CD14-positive monocyte (primary cell): ENCODE results near the gene SYMPK. TPM values are rescaled to one million over a fixed set of nuclear protein-coding genes. Genes with fewer than 3 reads are reported as not detected.

Experiments used
- DNase-seq, 3 donors: peaks; one replicate each; pipeline ENCODE4 v3.0.0-alpha.2; 2011 to 2022
- H2AFZ ChIP-seq: 2 replicates; pipeline ENCODE4 v1.6.0; 2012; ENCODE audit warnings: mild to moderate bottlenecking, low read depth, low read length, inconsistent platforms; ENCODE audit not compliant: insufficient read depth, poor library complexity, severe bottlenecking
- H3K27ac ChIP-seq, 2 donors: 1 replicate in 1 of 2; 2 replicates in 1 of 2; pipeline ENCODE4 v1.5.1; 2012 to 2013; ENCODE audit warnings: low read length in 2 of 2, control low read depth in 1 of 2, inconsistent platforms in 1 of 2, low read depth in 1 of 2, mild to moderate bottlenecking in 1 of 2
- H3K27me3 ChIP-seq, 2 donors: one replicate each; pipeline versions ENCODE4 v1.6.0 to v1.6.1; 2011 to 2013; ENCODE audit warnings: low read length in 2 of 2; ENCODE audit not compliant: control insufficient read depth in 2 of 2, insufficient read depth in 2 of 2
- H3K36me3 ChIP-seq, 2 donors: replicated peaks in 1 of 2; 1 replicate in 1 of 2; 2 replicates in 1 of 2; pipeline versions ENCODE4 v1.5.1 to v1.6.1; 2012 to 2013; ENCODE audit warnings: low read length in 2 of 2, control low read depth in 1 of 2, inconsistent platforms in 1 of 2, mild to moderate bottlenecking in 1 of 2; ENCODE audit not compliant: insufficient read depth in 2 of 2, control insufficient read depth in 1 of 2
- H3K4me1 ChIP-seq, 2 donors: 1 replicate in 1 of 2; 2 replicates in 1 of 2; pipeline versions ENCODE4 v1.5.1 to v1.6.1; 2012 to 2013; ENCODE audit warnings: low read length in 2 of 2, control low read depth in 1 of 2, inconsistent platforms in 1 of 2, mild to moderate bottlenecking in 1 of 2, moderate library complexity in 1 of 2; ENCODE audit not compliant: insufficient read depth in 2 of 2, control insufficient read depth in 1 of 2
- H3K4me2 ChIP-seq: replicated peaks from 2 replicates; pipeline ENCODE3; 2012; ENCODE audit warnings: low read length, moderate library complexity, mild to moderate bottlenecking; ENCODE audit not compliant: poor library complexity, severe bottlenecking; ENCODE audit errors: extremely low read depth
- H3K4me3 ChIP-seq, 3 experiments: fragments of 200-600 bp in 1 of 3; sonication (generic) in 1 of 3; replicated peaks in 1 of 3; 1 replicate in 2 of 3; 2 replicates in 1 of 3; pipeline ENCODE4 v1.5.1; 2011 to 2013; ENCODE audit warnings: low read length in 3 of 3, mild to moderate bottlenecking in 3 of 3, control low read depth in 2 of 3, low read depth in 2 of 3, inconsistent platforms in 1 of 3, moderate library complexity in 1 of 3
- H3K79me2 ChIP-seq: 2 replicates; pipeline ENCODE4 v1.6.0; 2012; ENCODE audit warnings: mild to moderate bottlenecking, control low read depth, inconsistent platforms, low read length, moderate library complexity; ENCODE audit not compliant: insufficient read depth
- H3K9ac ChIP-seq: 2 replicates; pipeline ENCODE4 v1.6.0; 2017; ENCODE audit warnings: low read length, mild to moderate bottlenecking; ENCODE audit not compliant: insufficient read depth, poor library complexity, severe bottlenecking
- H3K9me3 ChIP-seq, 2 donors: replicated peaks in 1 of 2; 1 replicate in 1 of 2; 2 replicates in 1 of 2; pipeline versions ENCODE4 v1.5.1 to v1.6.1; 2012 to 2013; ENCODE audit warnings: low read length in 2 of 2, control low read depth in 1 of 2; ENCODE audit not compliant: control insufficient read depth in 1 of 2, insufficient read depth in 1 of 2
- H4K20me1 ChIP-seq: 2 replicates; pipeline ENCODE4 v1.6.0; 2012; ENCODE audit warnings: mild to moderate bottlenecking, low read length, control low read depth, moderate library complexity; ENCODE audit not compliant: insufficient read depth
- H3K27ac Mint-ChIP-seq, 7 donors: one replicate each; pipeline ENCODE4 v1.8.0; 2020; ENCODE audit warnings: mild to moderate bottlenecking in 7 of 7, mixed read lengths in 7 of 7, moderate library complexity in 6 of 7, inconsistent platforms in 2 of 7
- H3K27me3 Mint-ChIP-seq, 3 donors: one replicate each; pipeline ENCODE4 v1.8.0; 2021 to 2022; ENCODE audit warnings: low read depth in 3 of 3, mild to moderate bottlenecking in 3 of 3, mixed read lengths in 3 of 3, moderate library complexity in 3 of 3, inconsistent platforms in 1 of 3
- H3K36me3 Mint-ChIP-seq, 2 donors: one replicate each; pipeline ENCODE4 v1.8.0; 2020; ENCODE audit warnings: mixed read lengths in 2 of 2, inconsistent platforms in 1 of 2, mild to moderate bottlenecking in 1 of 2
- H3K4me1 Mint-ChIP-seq: one replicate; pipeline ENCODE4 v1.8.0; 2020; ENCODE audit warnings: mild to moderate bottlenecking, mixed read lengths
- H3K4me3 Mint-ChIP-seq, 2 donors: one replicate each; pipeline ENCODE4 v1.8.0; 2020; ENCODE audit warnings: mild to moderate bottlenecking in 2 of 2, mixed read lengths in 2 of 2, moderate library complexity in 1 of 2
- H3K9me3 Mint-ChIP-seq, 7 donors: one replicate each; pipeline ENCODE4 v1.8.0; 2020 to 2022; ENCODE audit warnings: mixed read lengths in 7 of 7, mild to moderate bottlenecking in 6 of 7, moderate library complexity in 6 of 7, inconsistent platforms in 2 of 7
- WGBS: methylation state at CpG from one replicate; pipeline ENCODE4 v1.1.5; 2013; ENCODE audit warnings: missing lambda C conversion rate; ENCODE audit not compliant: insufficient coverage; 5-methylcytosine and 5-hydroxymethylcytosine counted together
- intact Hi-C, 2 donors: fragments of 100-400 bp; cut with micrococcal nuclease; formaldehyde crosslinking; loops; one replicate each; pipeline versions ENCODE4 v1.15.0 to v1.15.1; 2023
- polyA plus RNA-seq, 3 donors: library from polyadenylated mRNA; depleted of rRNA in 1 of 3; unstranded in 2 of 3; stranded (reverse) in 1 of 3; fragments of 300-500 nt in 2 of 3; fragments of >200 nt in 1 of 3; fragmentation: Illumina TruSeq in 2 of 3; gene quantifications; 1 replicate in 2 of 3; 2 replicates in 1 of 3; pipeline ENCODE4 v1.2.3, GENCODE V29; 2012 to 2021
- TF ChIP-seq, protein P1 (sequence below): fragments of 200-600 bp; IDR thresholded peaks from one replicate; pipeline ENCODE4 v1.8.0; 2022; ENCODE audit warnings: antibody characterized with exemption, mild to moderate bottlenecking

The SYMPK gene
- polyA plus RNA-seq, 3 donors = 5.6 to 96.1 (median 15.7) TPM

GRCh38 chr19:45825917-45826893, 36.7 kb downstream of the SYMPK start:
- Mint-ChIP-seq H3K4me3 (no peak overlapping the region), H3K4me1 (no peaks in the 10 kb centered on the region), H3K27me3 (peaks cover 0 to 5% (median 0%) of the 10 kb centered on the region in 3 donors), H3K36me3 (peaks cover 86 to 100% of the 10 kb centered on the region in 2 donors), H3K9me3 (no peaks in the 10 kb centered on the region), H3K27ac (peak overlapping the region in 1 of 7 donors; percentile 66)
- H3K4me3 ChIP-seq = no peak overlapping the region
- no peaks in the 10 kb centered on the region for H3K9me3 ChIP-seq
- H3K9ac ChIP-seq = no peak overlapping the region
- H3K27ac ChIP-seq = no peak overlapping the region
- H3K4me1 ChIP-seq = no peaks in the 10 kb centered on the region
- intact Hi-C loops = no loop called here
- 86% methylated on average over 16 of the region's 22 CpGs for WGBS
- no peaks in the 10 kb centered on the region for H3K79me2 ChIP-seq
- H3K36me3 ChIP-seq = peaks cover 94 to 97% of the 10 kb centered on the region in 2 donors
- no peak for DNase-seq
- H2AFZ ChIP-seq = no peak overlapping the region
- H3K4me2 ChIP-seq = no peak overlapping the region
- TF ChIP-seq, protein P1, sequence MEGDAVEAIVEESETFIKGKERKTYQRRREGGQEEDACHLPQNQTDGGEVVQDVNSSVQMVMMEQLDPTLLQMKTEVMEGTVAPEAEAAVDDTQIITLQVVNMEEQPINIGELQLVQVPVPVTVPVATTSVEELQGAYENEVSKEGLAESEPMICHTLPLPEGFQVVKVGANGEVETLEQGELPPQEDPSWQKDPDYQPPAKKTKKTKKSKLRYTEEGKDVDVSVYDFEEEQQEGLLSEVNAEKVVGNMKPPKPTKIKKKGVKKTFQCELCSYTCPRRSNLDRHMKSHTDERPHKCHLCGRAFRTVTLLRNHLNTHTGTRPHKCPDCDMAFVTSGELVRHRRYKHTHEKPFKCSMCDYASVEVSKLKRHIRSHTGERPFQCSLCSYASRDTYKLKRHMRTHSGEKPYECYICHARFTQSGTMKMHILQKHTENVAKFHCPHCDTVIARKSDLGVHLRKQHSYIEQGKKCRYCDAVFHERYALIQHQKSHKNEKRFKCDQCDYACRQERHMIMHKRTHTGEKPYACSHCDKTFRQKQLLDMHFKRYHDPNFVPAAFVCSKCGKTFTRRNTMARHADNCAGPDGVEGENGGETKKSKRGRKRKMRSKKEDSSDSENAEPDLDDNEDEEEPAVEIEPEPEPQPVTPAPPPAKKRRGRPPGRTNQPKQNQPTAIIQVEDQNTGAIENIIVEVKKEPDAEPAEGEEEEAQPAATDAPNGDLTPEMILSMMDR = no peak
- H3K27me3 ChIP-seq = no peaks in the 10 kb centered on the region
- H4K20me1 ChIP-seq = peaks cover 12% of the 10 kb centered on the region

- intact Hi-C loops = no loop called here
- 98% methylated on average over 6 of the region's 8 CpGs for WGBS
- Mint-ChIP-seq H3K4me1 (no peaks in the 10 kb centered on the region), H3K4me3 (no peak overlapping the region), H3K9me3 (no peaks in the 10 kb centered on the region), H3K27ac (peak overlapping the region in 1 of 7 donors; percentile 46), H3K27me3 (peaks cover 0 to 5% (median 0%) of the 10 kb centered on the region in 3 donors), H3K36me3 (peaks cover 82 to 99% of the 10 kb centered on the region in 2 donors)
- Histone ChIP-seq H3K9me3 (no peaks in the 10 kb centered on the region), H3K9ac (no peak overlapping the region), H3K4me2 (no peak overlapping the region), H3K27ac (no peak overlapping the region), H3K4me1 (no peaks in the 10 kb centered on the region), H2AFZ (no peak overlapping the region), H3K27me3 (no peaks in the 10 kb centered on the region), H3K4me3 (no peak overlapping the region), H3K36me3 (peaks cover 96 to 98% of the 10 kb centered on the region in 2 donors), H3K79me2 (no peaks in the 10 kb centered on the region), H4K20me1 (peaks cover 15% of the 10 kb centered on the region)
- DNase-seq = no peak
- TF ChIP-seq, protein P1 = no peak
Measured at GRCh38 chr19:45825263-45825605, 37.7 kb downstream of the SYMPK start.
